ENCODE measurements around the gene TROAP.
"Not testable (repeated sequence)": the region's sequence is repeated elsewhere in the genome, so short reads cannot be mapped to it uniquely, and the experiment has no call there.

Gene TROAP

GRCh38 chr12:49369411-49370145, 46.5 kb downstream of the TROAP start:
- no peak for DNase-seq

DNA sequence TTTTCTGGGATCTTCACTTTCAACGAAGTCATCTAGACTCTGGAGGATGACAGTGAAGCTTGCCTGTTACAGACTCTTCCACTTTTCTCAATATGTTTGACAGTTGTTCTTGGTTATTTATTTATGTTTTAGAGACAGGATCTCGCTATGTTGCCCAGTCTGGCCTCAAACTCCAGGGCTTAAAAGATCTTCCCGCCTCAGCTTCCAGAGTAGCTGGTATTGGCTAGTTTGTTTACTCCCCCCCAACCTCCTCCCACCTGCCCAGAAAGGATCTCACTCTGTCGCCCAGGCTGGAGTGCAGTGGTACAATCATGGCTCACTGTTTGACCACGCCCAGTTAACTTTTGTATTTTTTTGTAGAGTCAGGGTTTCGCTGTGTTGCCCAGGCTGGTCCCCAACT, 47.5 kb downstream of the TROAP start:
- no peak for DNase-seq

GRCh38 chr12:49375406-49375805, 52.4 kb downstream of the TROAP start:
- no peak for DNase-seq

DNA sequence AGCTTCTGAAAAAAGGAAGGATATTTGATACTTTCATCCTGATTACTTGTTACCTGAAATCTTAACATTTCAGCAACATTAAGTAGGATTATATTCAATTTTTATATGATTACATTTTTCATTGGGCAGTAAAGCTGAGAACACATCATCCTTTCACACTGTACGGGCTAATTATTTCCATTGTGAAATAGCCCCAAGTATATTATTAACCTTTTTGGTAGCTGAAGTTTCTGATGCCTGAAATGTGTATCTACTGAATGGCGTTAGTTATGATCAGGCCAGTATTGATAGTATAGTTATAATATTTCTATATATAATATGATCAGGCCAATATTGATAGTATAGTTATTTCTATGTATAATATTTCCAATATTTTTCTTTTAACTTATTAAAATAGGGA, 54.3 kb downstream of the TROAP start:
- no peak for DNase-seq

DNA sequence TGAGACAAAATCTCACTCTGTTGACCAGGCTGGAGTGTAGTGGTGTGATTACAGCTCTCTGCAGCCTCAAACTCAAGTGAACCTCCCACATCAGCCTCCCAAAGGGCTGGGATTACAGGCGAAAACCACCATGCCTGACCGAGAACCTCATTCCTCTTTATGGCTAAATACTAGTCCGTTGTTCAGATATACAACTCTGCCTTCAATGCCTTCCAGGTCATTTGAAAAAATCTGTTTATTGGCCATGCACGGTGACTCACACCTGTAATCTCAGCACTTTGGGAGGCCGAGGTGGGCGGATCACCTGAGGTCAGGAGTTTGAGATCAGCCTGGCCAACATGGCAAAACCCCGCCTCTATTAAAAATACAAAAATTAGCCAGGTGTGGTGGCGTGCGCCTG, 57.1 kb downstream of the TROAP start:
- not testable (repeated sequence) for DNase-seq

Data from KG1 (cell line).